Activated effector memory CD4-positive, alpha-beta T cell treated with anti-CD3 and anti-CD28 coated beads, Interleukin-2, amount 50 U/mL, for 16 hours (primary cell): ENCODE data around the gene COL5A2.

ENCODE experiments used
- DNase-seq: peaks from one replicate; pipeline ENCODE4 v3.0.0-alpha.2; 2020

Gene COL5A2

GRCh38 chr2:189095101-189095500 is 84.5 kb downstream of the COL5A2 start:
- DNase-seq: no peak

DNA sequence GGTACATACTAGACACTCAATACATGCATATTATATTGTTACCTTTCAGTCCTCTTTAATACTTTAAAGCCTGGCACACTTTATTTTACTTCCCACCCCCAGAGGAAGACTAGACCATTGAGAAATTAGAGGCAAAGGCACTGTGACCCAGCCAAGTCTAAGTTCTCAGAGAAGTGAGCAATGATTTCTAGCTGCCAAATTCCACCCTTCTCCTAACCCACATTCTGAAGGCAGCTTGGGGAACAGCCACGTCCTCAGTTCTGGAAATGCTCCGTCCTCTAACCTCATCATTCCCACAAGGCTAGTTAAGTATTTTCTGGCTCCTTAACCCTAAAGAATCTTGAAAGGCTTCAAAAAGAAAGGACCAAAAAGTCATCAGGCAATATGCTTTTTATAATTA is 86.6 kb downstream of the COL5A2 start:
- DNase-seq: no peak

DNA sequence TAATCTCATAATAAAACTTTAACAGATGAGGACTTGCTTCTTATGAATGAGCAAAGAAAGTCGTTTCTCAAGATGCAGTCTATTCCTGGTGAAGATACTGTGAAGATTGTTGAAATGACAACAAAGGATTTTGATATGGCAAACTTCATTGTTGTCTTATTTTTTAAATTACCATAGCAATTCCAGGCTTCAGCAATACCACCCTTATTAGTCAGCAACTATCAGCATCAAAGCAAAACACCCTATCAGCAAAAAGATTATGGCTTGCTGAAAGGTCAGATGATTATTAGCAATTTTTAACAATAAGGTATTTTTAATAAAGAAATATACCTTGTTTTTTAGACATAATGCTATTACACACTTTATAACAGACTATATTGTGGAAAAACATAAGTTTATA is 88.3 kb downstream of the COL5A2 start:
- no peak for DNase-seq

GRCh38 chr2:189088591-189089205 is 90.9 kb downstream of the COL5A2 start:
- no peak for DNase-seq

- no peak for DNase-seq
Observed at GRCh38 chr2:189086710-189087109, 92.9 kb downstream of the COL5A2 start.

DNA sequence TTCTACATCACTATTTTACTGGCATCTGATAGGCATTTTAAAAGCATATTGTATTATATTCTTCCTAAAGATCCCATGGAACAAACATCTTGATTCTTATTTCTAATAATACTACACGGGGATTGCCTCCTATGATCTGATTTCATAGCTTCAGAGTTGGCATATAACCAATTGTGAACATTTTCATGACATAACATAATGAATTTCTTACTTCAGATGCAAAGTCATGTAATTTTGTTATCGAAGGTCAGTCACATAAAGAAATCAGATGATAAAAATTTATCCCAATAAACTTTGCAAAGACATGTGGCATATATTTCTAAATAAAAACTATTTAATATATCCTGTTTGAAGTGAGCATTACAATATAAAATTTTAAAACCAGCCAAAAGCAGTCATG is 93.3 kb downstream of the COL5A2 start:
- no peak for DNase-seq

GRCh38 chr2:189083606-189084005 is 96.0 kb downstream of the COL5A2 start:
- DNase-seq: no peak

DNA sequence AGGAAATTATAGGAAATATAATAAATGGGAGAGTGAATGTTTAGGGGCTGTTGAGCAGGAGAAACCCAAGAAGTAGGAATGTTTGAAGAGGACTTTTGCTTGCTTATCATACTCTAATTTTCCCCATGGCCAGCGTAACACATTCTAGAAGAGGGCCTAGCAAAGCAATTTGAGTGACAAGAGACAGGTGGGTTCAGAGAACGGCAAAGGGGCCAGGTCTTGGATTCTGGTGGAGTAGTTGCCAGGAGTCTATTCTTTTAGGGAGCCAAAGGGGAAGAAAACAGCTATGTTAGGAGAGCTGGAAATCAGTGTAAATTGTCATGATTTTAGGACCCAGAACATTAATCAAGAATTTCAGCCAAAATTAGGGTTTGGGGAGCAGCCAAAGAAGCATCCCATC is 96.5 kb downstream of the COL5A2 start:
- no peak for DNase-seq

- no peak for DNase-seq
Observed at GRCh38 chr2:189082376-189082975, 97.1 kb downstream of the COL5A2 start.

DNA sequence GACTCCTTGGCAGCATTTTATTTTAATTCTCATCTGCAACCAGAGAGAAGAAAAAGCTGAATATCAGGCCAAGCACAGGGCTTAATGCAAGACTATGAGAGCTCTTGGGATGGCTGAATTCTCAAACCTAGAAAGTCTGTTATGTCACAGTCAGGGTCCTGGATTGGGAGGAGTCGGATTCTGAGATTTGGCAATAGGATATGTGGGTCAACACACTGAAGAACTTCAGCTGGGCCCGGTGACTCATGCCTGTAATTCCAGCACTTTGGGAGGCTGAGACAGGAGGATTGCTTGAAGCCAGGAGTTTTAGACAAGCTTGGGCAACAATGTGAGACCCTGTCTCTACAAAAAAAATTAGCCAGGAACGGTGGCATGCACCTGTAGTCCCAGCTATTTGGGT is 103.0 kb downstream of the COL5A2 start:
- no peak for DNase-seq

DNA sequence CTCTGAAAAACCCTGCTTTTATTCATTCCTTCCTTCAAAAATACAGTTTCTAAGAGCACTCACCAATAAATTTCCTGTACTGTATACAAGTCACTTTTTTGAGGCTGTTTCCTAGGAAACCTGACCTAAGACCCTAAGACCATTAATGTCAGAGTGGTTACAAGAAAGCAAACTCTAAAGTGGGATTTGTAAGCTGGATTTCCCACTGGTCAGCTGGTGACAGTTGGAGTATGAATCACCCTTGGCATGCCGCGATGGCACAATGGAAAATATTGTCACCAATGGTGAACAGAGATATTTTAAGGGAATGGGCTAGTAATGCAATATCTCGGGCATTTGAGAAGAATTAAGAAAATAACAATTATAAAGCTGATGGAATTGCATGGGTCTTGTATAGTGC is 103.4 kb downstream of the COL5A2 start:
- no peak for DNase-seq

DNA sequence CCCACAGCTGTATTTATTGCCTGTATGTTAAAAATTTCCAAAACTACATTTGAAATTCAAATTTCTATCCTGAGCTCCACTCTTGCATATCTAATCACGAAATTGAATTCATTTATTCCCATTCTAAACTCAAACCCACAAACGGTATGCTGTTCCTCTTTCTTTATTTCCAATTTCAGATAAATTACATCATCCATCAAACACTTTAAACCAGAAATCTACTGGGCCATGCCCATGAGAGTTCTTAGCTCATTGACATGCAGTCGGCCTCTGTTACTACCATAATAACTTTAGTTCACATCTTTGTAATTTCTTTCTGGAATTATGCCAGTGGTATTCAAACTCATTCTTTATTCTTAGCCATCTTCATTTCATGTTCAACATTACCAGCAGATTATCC is 105.1 kb downstream of the COL5A2 start:
- DNase-seq: no peak

DNA sequence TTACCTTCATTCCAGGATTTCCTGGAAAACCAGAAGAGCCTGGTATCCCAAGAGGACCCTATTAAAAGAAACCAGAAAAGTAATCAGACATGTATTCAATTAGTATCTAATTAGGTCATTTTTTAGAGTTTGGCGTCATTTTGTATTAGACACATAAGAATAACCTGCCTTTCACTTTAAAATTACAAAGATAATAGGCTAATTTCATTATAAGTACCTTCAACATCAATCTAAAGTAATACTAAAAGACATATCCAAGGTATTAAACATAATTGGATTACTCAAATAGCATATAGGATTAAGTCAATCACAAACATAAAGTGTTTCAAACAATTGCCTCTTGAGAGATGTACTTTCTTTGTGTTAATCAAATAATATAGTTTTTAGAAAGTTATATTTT is 107.5 kb downstream of the COL5A2 start:
- DNase-seq: no peak

GRCh38 chr2:189069855-189070619 is 109.5 kb downstream of the COL5A2 start:
- no peak for DNase-seq

GRCh38 chr2:189066037-189066436 is 113.5 kb downstream of the COL5A2 start:
- no peak for DNase-seq

DNA sequence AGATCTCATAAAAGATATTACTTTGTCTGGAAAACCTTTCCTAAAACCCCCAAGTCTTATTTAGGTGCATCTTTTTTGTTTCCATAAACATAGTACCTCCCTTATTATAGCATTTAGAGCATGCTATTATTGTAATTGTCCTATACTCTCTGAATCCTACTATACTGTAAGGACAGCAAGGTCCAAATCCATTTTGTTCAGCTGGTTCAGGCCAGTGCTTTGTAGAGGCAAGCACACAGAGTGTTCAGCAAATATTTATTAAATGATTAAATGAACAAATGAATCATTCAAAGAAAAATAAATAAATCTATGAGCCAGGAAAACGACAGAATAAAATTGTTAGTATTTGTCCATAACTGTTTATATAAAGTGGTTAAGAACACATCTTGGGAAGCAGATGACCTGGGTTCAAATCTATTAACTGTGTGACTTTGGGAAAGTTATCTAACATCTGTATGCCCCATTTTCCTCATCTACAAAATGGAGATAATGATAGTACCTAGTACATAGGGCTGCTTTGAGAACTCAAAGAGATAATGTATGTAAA is 119.4 kb downstream of the COL5A2 start:
- DNase-seq: no peak

GRCh38 chr2:189057316-189057715 is 122.2 kb downstream of the COL5A2 start:
- no peak for DNase-seq

GRCh38 chr2:189056200-189057106 is 123.1 kb downstream of the COL5A2 start:
- DNase-seq: no peak

GRCh38 chr2:189050165-189050712 is 129.3 kb downstream of the COL5A2 start:
- no peak for DNase-seq

GRCh38 chr2:189049709-189050164 is 129.8 kb downstream of the COL5A2 start:
- DNase-seq: no peak

DNA sequence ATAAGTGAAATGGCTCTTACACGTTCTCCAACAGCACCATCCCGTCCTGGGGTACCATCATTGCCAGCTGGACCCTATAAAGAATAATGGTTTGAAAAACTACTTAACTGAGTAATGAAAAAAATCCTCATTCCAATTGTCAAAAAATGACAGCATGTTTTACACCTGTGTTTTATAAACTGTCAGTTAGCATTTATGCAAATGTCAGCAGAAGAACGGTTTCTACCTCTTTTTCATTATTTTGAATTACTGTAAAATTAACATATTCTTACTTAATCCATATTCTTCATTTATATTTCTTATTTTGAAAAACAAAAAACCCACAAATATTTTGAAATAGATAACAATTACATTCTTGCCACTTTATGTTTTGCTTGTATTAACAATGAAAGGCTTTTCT is 131.4 kb downstream of the COL5A2 start:
- no peak for DNase-seq

DNA sequence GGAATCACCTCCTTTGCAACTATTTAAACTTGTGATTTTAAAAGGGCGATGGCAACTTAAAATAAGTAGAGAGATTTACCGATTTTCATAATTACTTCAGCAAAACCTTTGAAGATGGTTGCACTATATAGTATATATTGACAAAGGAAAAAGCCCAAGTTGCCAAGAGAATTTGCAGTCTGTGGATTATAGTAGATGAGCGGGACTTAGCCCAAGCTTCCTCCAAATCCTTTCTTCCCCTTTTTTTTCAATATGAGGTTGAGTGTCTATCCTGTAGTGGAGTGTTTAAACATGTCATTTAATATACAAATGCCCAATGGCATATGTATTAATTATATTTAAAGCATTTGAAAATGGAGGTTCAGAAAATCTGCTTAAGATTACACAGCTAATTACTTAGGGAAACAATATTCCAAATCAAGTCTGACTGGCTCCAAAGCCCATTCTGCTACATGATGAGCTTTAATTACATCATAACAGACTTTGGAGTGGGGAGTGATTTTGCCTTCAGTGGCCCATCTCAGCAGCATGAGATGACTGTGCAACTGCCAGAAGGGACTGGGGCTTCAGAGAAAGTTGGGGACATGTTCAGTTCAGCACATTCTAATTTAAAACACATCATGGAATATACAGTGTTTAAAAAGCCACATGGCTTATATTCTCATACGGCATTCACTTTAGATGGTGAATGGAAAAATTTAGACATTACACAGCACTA is 132.2 kb downstream of the COL5A2 start:
- DNase-seq: no peak
